ENCODE data around the gene NTRK3.
"Not testable (repeated sequence)": the region's sequence is repeated elsewhere in the genome, so short reads cannot be mapped to it uniquely, and the experiment has no call there.

The NTRK3 gene

DNA sequence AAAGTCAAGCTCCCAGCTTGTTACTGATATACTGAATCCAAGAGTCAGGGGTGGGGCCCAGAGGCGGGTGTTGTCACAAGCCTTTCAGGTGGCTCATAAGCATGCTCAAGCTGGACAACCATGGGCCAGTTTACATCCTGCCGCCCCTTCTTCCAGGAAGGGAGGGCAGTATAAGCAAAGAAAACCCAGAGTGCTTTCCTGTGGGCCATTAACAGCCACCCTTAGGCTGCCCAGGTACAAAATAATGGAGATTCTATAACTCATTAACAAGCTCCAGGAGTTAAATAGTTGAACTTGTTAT lies 183.2 kb downstream of the NTRK3 start:
- no peak for DNase-seq (ENCODE audit: low read depth in 2 of 2)

DNA sequence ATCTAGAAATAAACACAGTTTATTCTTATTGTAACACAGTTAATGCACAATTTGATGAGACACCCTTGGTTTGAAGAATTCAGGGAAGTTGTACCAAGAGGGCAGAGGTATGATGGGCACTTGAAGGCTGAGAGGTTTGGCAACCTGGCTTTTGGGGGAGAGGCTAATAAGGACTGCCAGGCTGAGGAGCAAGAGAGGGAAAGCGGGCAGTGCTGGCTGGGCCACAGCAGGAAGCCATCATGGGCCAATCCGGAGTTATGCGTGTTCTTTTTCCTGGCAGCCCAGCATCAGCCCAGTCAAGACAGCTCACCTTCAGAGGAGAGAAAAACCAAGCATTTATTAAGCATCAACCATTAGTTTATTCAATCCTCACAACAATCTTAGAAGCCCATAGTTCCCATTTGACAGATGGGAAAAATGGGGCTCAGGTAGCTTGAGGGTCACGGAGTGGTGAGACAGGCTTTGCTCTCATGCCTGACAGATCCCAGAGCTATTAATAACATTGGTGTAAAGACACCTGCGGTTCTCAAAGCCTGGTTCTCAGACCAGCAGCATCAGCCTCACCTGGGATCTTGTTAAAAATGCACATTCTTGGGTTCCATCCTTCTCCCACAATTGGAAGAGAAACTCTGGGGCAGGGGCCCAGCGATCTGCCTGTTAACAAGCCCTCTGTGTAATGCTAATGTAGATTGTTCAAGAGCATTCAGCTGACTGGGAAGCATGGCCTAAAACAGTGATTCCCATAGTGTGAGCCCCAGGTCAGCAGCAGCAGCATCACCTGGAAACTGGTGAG lies 183.7 kb downstream of the NTRK3 start:
- DNase-seq (ENCODE audit: low read depth in 2 of 2): no peak

DNA sequence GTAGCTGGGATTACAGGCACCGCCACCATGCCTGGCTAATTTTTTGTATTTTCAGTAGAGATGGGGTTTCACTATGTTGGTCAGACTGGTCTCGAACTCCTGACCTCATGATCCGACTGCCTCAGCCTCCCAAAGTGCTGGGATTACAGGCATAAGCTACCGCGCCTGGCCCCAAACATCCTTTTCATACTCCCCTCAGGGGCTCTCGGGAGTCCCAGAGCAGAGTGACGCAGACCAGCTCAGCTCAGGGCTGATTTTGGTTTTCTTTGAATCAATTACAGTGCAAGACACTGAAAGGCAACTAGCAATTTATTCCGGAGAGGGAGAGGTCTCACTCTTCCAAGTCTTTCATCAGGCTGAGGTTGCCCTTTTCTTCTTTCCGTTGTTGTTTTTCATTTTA lies 184.4 kb downstream of the NTRK3 start:
- DNase-seq (ENCODE audit: low read depth in 2 of 2): not testable (repeated sequence)

DNA sequence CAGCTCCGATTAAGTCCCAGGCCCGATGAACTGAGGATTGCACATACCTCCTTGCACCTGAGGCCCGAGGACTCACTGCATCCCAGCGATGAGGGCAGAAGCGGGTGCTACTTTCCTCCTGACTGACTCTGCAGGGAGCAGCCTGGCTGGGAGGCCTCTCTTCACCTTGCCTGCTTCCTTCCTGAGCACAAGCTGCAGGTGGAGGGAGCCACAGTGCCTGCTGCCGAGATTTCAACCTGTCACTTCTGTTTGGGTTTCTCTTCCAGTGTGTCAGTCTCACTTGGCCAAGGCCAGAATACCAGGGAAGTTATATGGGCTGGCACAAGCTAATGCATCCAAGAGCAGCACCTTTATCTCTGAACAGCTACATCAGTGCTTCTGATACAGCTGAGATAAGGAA lies 185.4 kb downstream of the NTRK3 start:
- DNase-seq (ENCODE audit: low read depth in 2 of 2): no peak

DNA sequence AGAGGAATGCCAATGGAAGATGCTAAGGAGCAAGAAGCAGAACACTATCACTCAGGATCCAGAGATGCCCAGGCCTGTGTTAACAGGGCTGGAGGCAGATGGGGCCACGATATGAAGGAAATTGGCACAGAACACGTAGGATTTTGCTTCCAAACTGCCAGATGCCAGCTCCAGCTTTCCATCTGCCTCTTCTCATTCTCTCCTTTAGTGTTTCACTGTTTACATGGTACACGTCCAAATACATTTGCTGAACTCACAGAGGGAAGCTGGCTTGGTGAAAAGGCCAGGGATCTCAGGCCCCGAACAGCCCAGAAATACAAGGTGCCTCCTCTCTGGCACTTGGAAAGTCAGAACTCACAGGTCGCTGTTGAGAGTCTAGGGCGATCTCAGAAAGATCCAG lies 187.0 kb downstream of the NTRK3 start:
- DNase-seq (ENCODE audit: low read depth in 2 of 2): no peak

DNA sequence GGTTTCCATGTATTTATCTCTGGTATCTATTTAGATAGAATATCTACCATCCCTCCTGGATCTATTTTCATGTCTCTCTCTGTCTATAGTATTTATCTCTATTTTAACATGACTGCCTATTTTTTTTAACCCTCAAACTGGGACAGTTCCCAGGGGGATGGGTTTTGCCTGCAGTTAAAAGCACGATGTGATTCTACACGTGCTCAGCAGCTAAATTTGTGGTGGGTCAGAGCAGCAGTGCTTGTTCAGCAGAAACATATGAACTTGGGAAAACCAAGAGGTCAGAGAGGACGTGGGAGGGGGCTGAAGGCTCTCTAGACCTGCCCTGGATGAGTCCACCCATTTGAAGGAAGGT lies 189.2 kb downstream of the NTRK3 start:
- DNase-seq (ENCODE audit: low read depth in 2 of 2): no peak

DNA sequence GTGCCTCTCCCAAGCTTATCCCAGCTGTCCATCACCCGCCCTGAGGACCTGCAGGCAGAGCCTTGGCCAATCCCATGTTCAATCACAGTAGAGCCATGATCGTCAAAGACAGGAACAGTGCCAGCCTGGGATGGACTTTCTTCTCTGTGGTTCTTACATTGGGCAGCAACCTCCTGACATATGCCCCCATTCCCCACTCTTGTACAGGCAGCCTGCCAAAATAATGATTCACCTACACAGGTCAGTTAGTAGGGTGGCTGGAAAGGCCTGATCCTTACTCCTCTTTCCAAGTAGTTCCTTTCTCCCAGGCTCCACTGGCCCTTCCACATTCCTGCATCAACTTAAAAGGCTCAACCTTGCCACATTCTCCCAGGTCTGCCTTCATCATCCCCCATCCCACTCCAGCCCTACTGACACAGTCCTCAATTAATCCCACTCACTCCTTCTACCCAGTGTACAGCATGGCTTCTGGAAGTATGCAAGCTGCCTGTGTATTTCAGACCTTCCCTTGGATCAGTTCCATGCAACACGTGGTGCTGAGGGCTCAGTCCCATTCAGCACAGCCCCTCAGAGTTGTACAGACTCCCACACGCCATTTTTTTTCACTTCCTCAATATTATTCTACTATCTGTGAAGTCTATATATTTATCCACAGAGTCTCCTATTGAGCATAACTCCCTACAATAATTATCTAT lies 189.8 kb downstream of the NTRK3 start:
- no peak for DNase-seq (ENCODE audit: low read depth in 2 of 2)

DNA sequence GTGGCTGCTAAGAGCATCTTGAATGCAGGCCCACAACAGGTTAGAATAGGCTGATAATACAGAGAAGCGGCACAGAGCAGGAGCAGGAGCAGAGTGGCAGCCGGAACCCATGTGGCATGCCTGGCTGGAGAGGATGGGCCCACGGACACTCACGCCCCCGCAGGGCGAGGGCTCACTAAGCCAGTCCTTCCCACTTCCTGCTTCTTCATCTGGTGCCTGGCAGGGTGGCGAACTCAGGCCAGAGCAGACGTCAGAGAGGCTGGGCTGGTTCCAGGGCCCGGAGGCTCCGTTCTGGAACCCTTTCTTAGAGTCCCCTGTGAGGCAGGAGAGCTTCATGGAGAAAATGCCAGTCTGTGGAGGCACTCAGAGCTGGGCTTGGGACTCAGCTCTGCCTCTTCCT lies 195.1 kb downstream of the NTRK3 start:
- DNase-seq (ENCODE audit: low read depth in 2 of 2): no peak

DNA sequence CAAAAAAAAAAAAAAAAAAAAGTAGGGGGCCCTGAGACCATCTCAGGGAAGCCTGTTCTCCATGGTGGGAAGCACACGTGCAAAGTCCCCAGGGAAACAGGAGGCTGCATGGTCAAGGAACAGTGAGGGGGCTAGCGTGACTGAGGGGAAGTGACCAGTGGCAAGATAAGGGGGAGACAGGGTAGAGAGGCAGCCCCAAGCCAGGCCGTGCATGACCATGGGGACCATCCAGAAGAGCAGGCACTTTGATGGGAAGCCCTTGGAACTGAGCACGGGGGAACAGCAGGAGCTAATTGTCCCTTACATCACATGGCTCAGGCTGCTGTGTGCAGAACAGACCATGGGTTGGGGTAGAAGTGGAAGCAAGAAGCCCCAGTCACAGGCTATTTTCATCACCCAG lies 196.2 kb downstream of the NTRK3 start:
- DNase-seq (ENCODE audit: low read depth in 2 of 2): no peak

DNA sequence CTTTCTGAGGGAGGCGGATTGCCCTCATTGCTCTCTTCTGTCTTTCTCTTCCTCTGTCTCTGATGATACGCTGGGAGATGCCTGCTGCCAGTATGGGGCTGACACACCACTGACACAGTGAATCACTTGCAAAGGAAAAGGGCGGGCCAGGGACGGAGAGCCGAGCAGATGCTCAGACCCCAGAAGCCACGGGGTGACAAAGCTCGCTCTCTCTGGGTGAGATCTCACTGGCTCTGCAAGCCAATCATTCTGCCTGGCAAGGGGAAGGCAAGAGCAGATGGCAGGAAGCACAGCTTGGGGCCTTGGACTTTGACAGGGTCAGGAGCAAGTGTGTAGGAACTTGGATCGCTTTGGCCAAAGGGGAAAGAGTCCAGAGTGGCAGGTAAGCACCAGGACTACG lies 198.7 kb downstream of the NTRK3 start:
- DNase-seq (ENCODE audit: low read depth in 2 of 2): no peak

DNA sequence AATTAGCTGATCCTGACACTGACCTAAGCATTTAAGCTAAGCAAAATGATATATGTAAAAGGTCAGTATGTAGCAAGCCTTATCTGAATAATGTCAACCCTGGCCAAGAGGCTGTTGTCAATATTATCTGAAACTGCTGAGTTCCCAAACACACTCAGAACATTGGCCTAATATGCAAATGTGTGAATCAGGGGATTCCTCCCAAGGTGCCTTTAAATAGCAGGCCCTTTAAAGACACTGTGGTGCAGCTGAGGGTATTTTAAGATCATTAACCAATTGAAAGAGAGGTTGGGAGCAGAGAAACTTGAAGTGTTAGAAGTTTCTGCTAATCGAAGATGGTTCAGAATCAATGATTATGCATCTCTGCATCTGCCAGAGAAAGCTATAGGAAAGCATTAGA lies 207.0 kb downstream of the NTRK3 start:
- DNase-seq (ENCODE audit: low read depth in 2 of 2): no peak

DNA sequence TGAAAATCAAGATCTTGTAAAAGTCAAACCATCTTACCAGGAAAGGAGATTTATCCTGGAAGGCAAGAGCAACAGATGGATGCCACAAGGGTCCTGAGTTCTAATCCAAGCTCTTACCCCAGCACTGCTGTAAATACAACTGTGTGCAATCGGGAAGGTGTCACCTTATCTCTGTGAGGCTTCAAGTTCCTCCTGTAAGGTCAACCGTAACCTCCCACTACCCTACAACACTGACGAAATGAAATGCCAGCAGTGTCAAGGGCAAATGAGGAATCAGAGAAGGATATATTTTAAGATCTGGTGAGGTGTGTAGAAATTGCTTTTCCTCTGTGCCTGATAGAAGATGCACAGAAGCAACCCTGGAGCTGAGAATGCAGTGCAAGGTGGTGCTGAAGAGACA lies 207.8 kb downstream of the NTRK3 start:
- no peak for DNase-seq (ENCODE audit: low read depth in 2 of 2)

DNA sequence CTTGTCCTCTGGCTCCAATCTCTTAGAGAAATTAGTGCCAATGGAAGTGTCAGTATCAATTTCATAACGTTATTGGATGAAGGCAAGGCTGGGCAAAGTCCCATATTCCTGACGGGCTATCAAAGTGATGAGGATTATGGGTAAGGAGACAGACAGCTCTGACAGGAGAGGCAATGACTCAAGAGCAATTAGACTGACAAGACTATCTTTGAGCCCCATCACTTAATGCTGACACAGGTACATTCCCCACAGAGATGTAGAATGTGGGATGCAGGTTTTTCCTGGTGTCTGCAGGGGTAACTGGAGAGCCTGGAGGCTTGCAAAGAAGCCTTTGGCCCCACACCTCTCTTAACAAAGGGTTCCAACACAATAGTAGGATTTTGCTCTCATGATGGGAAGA lies 208.3 kb downstream of the NTRK3 start:
- no peak for DNase-seq (ENCODE audit: low read depth in 2 of 2)

DNA sequence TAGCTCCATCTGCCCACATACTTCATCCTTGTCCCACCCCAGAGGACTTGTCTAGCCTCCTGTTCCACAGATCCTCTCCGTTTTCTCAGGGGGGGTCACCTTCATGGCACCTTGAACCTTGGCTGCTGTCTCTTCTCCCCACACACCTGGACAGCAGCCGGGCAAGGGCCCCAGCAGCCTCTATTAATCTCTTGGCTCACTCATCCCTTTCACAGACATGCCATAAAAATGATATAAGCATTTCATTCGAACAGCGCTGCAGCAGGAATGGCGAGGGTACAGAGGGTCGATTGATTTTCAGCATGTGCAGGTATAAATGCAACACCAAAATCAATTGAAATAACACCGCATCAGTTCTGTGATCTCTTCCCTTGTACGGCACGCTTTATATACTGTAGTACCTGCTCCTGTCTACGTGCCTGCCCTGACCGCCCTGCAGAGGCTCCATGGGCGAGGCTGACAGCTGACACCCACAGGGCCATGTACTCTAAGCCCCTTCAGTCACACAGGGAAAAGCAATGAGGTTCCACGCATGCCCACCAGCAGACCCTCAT lies 209.9 kb downstream of the NTRK3 start:
- DNase-seq (ENCODE audit: low read depth in 2 of 2): no peak

DNA sequence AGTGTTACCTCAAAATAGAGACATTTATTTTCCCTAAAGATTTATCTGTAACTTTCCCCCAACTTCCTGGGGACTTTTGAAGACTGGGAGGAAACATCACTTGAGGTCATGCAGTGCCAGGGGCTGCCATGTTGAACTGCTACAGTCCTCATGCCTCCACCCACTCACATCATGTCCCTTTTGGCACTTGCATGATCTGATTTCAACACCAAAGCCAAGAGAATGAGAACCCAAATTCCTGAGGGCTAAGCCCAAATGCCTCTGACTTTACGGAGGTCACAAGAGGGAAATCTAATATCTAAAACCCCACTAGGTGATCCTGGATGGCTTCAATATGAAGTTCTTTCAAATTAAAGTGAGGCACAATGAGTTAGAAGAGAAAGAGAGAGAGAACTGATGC lies 213.1 kb downstream of the NTRK3 start:
- no peak for DNase-seq (ENCODE audit: low read depth in 2 of 2)

DNA sequence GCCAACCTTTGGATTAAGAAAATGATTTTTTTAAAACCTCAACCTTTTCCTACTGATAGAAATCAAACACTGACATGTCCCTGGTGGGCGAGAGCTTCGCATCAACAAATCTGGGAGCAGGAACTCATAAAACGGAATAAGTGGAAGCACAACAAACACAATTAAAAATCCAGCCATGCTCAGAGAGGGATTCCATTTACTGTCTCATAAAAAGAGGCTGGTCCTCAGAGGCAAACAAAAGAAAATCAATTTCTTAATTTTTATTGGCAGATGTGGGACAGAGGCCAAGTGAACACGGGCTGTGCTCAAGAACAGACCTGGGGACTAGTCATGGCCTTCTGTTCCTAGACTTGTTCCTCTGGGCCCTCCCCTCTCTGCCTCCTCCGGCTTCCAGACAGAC lies 214.5 kb downstream of the NTRK3 start:
- DNase-seq (ENCODE audit: low read depth in 2 of 2): no peak

DNA sequence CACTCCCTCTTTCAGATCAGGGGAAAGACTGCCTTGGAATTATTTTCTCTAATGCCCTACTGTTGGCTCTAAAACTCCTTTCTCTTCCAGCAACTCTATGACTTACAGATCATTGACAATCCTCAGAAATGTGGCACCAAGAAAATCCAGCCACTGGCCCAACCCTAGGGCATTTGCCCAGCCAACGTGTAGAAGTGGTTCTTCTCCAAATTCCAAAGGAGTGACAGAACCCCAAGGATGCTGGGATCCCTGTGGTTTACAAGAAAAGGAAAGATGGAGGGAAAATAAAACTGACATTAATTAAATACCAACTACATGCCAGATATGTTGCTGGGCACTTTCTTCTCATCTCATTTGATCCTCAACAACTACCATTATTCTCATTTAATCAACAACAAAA lies 216.0 kb downstream of the NTRK3 start:
- DNase-seq (ENCODE audit: low read depth in 2 of 2): no peak

DNA sequence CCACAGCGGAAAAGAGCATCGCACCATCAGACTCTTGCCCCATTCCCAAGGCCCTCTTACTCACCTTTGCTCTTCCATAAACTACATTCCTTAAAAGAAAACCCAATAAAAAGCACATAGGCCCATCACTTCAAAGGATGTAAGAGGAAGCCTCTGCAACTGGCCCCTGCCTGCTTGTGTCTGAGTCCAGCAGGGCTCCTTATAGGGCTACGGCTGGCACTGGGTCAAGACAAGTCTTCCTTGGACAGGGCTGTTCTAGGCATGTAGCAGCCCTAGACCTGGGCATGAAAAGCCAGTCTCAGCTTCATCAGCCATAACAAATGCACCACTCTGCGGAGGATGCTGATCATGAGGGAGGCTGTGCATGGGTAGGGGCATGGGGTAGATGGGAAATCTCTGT lies 218.3 kb downstream of the NTRK3 start:
- DNase-seq (ENCODE audit: low read depth in 2 of 2): no peak

DNA sequence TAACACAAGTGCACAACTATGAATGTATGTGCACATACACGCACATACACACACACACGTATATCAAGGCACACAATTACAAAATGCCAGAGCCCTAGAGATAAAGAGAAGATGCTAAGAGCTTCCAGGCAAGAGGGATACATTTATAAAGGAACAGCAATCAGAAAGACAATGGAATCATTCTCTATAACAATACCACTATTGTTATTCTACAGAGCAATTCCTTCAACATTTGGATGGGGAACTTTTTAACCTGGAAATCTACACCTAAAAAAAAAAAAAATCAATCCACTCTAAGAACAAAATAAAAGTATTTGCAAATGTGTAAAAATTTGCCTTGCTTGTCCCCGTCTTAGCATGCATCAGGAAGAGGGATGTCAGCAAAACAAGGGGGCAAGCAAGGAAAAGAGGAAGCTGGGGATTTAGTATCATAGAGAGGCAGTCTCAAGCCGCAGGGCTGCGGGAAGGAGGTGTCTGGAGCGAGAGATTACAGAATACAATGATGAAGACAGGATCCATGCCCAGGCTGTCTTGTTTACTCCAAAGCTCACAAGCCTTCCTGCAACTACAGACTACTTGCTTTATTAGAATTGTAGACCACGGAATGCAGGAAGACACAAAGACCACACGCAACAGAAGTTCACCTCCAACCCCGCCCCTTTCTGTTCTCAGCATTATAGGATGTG lies 220.2 kb downstream of the NTRK3 start:
- no peak for DNase-seq (ENCODE audit: low read depth in 2 of 2)

DNA sequence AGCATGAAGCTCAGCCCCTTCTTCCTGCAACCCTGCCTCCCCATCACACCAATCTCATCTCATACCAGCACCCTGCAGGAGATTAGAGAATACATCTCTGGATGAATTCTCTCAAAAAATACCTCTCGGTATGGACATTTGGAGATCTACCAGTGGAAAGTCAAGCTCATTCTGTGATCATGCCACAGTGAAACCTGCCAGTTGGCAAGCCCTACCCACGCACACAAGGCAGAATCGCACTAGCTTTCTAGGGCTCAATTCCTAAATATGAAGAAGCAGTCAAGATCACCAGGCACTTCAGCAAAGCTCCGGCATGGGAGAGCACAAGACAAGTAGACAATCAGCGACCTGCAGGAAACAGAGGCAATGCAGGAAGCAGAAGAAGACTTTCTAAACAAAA lies 221.2 kb downstream of the NTRK3 start:
- no peak for DNase-seq (ENCODE audit: low read depth in 2 of 2)

DNA sequence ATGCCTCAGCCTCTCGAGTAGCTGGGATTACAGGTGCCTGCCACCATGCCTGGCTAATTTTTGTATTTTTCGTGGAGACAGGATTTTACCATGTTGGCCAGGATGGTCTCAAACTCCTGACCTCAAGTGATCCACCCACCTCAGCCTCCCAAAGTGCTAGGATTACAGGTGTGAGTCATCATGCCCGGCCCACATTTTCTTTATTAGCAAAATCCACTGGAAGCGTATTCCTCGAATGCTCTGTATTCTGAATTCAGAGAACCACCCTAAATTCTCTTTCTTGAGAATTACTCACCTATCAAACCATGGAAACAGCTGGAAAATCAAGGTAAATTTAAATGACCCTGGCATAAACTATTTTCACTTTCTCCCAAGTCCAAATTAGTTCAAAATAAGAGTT lies 223.1 kb downstream of the NTRK3 start:
- DNase-seq (ENCODE audit: low read depth in 2 of 2): not testable (repeated sequence)

DNA sequence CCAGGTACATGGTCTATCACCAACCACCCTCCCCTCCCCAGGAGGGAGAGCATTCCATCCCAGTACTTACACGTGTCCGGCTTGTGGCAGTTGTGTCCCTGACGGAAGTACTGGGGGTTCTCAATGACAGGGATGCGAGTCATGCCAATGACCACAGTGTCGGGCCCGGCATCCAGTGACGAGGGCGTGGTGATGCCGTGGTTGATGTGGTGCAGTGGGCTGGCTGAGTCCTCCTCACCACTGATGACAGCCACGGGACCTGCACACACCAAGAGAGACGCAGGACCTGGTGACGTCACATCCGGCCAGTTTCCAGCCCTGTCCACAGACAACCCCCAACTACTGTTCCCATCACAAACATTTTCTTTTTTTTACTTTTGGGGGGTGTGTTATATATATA lies 223.8 kb downstream of the NTRK3 start:
- DNase-seq (ENCODE audit: low read depth in 2 of 2): no peak

DNA sequence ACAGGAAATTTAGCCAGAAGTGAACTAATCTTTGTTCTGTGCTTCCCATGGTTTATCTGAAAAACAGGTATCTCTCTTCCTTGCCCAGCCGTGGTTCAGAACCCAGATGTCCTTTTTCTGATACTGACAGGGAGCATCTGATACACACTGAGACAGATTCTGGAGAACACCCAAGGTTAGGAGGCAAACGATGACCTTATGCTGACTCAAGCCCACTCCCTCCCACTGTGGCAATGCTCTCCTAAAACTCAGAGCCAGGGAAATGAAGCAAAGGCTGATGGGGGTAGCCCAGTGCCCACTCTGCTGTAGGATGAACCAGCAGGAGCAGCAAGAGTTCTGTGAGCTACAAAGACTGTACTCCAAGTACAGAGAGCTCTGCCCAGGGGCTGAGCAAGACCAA lies 225.1 kb downstream of the NTRK3 start:
- DNase-seq (ENCODE audit: low read depth in 2 of 2): no peak

All from stimulated activated CD8-positive, alpha-beta memory T cell treated with anti-CD3 and anti-CD28 coated beads, Interleukin-15, amount 100 ng/mL, for 4 hours (primary cell).